Heart right ventricle (tissue), 16 donors: ENCODE measurements around the gene WNT8B. TPM values are rescaled to one million over a fixed set of nuclear protein-coding genes. Genes with fewer than 3 reads are reported as not detected.
A peak's percentile ranks its signal among the peaks of the same experiment; 100 is the strongest.

Experiments used
- ATAC-seq, 8 donors: fragments of 200-7000 bp; cut with Tn5 transposase; one replicate each; pipeline ENCODE4 v1.9.1; 2020; ENCODE audit warnings: mild to moderate bottlenecking in 8 of 8, moderate library complexity in 8 of 8, moderate number of reproducible peaks in 1 of 8
- DNase-seq, 2 donors: peaks; one replicate each; pipeline ENCODE4 v3.0.0-alpha.2; 2020
- H3K27ac ChIP-seq, 10 donors: fragments of 200-600 bp; sonication (generic) in 2 of 10; one replicate each; pipeline versions ENCODE4 v1.5.0 to v1.8.0; 2020 to 2022; ENCODE audit warnings: mild to moderate bottlenecking in 3 of 10
- H3K27me3 ChIP-seq, 7 donors: fragments of 200-600 bp; one replicate each; pipeline ENCODE4 v1.8.0; 2021 to 2022; ENCODE audit warnings: mild to moderate bottlenecking in 2 of 7
- H3K36me3 ChIP-seq, 9 donors: fragments of 200-600 bp; sonication (generic) in 1 of 9; one replicate each; pipeline versions ENCODE4 v1.5.0 to v1.8.0; 2020 to 2022; ENCODE audit warnings: mild to moderate bottlenecking in 2 of 9
- H3K4me1 ChIP-seq, 9 donors: fragments of 200-600 bp; sonication (generic) in 1 of 9; one replicate each; pipeline versions ENCODE4 v1.5.0 to v1.8.0; 2020 to 2022; ENCODE audit warnings: mild to moderate bottlenecking in 4 of 9
- H3K4me3 ChIP-seq, 10 donors: fragments of 200-600 bp; sonication (generic) in 2 of 10; one replicate each; pipeline versions ENCODE4 v1.5.0 to v1.8.0; 2020 to 2022; ENCODE audit warnings: mild to moderate bottlenecking in 7 of 10, moderate library complexity in 2 of 10
- H3K9me3 ChIP-seq, 11 donors: fragments of 200-600 bp in 10 of 11; sonication (generic) in 2 of 11; one replicate each; pipeline versions ENCODE4 v1.5.0 to v1.8.0; 2013 to 2022; ENCODE audit warnings: mild to moderate bottlenecking in 2 of 11, control low read depth in 1 of 11, moderate library complexity in 1 of 11
- WGBS, 2 donors: extraction: QIAGEN DNeasy Blood & Tissue Kit; methylation state at CpG; one replicate each; pipeline ENCODE4 v1.1.7; 2013; ENCODE audit warnings: inconsistent platforms in 1 of 2; 5-methylcytosine and 5-hydroxymethylcytosine counted together
- intact Hi-C, 10 donors: fragments of 100-400 bp; cut with DNase I; formaldehyde crosslinking; loops; one replicate each; pipeline versions ENCODE4 v1.11.1 to v1.14.2; 2022
- polyA plus RNA-seq, 2 donors: library from polyadenylated mRNA; stranded (reverse); fragments of 200-250 nt; gene quantifications; one replicate each; pipeline ENCODE4 v1.2.3, GENCODE V29; 2013
- total RNA-seq, 10 donors: library from RNA; stranded (reverse); fragmentation: NEBNext Ultra II Directional in 3 of 10; extraction: Animal tissue kit (Norgen Biotek cat#: 25700) in 3 of 10; gene quantifications; one replicate each; pipeline versions ENCODE4 v1.2.1 to v1.2.4, GENCODE V29; 2021 to 2023
- TF ChIP-seq, protein P1 (sequence below), 9 donors: fragments of 200-600 bp; sonication (generic) in 2 of 9; IDR thresholded peaks; one replicate each; pipeline versions ENCODE4 v1.5.0 to v1.8.0; 2021 to 2022; ENCODE audit warnings: antibody characterized with exemption in 9 of 9, mild to moderate bottlenecking in 5 of 9, moderate library complexity in 1 of 9
- donor health status: Arrhythmogenic right ventricular cardiomyopathy.
- donor health status: ischemic (EF 13 %, LVEDD 7.1; RV severe dilation, severe dysfunction).
- donor health status: healthy with polysubstance abuse.
- donor health status: DM: no; HTN: yes; CAD: no.
- donor health status: DM: no; HTN: no; CAD: no.
- donor health status: ischemic (EF 25% LVEDD 6.9; RV normal size, moderate dysfunction).
- donor health status: ischemic (EF 25% LVEDD 5.7; RV mildly dilated, moderate dysfunction).
- donor health status: healthy.
- donor health status: DM: yes; HTN: yes; CAD: no.
- donor health status: Ischemic cardiomyopathy.
- donor health status: ischemic (EF 35%, LVEDD 5.7; RV mildly dilated, moderate dysfunction).
- donor health status: nonischemic (EF 11% LVEDD 7.7; RV severe dilation, severe dysfunction).
- donor health status: DM: yes; HTN: yes; CAD: no.
- donor health status: PGD.
- donor health status: ischemic (EF 29% LVEDD 5.4; RV normal size, mild dysfunction).
- donor health status: nonischemic (EF 23%, LVEDD 6.1; RV moderate dilation, normal function).

WNT8B gene
- total and polyA plus RNA-seq, 12 donors = not detected

DNA sequence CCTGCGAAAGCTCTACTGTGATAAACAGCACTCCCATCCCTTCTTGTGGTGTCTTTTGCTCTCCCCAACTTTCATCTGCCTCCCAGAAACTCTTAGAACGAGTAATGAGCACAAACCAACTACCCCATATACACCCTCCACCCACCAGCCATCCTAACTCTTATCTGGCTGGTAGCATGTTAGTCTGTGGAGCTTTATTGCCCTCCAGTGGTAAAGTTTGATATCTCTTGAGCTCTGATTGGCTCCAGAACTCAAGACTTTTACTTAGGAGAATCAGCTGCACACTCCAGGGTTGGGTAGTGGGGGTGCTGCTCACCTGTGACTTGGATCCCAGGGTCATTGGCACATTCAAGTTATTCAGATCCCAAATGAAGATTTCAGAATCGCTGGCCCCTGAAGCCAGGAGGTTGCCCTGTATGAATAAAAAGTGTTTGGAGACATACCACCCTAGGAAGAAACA, 45.9 kb downstream of the WNT8B start:
- ATAC-seq = peak in 1 of 8 donors; percentile 16

DNA sequence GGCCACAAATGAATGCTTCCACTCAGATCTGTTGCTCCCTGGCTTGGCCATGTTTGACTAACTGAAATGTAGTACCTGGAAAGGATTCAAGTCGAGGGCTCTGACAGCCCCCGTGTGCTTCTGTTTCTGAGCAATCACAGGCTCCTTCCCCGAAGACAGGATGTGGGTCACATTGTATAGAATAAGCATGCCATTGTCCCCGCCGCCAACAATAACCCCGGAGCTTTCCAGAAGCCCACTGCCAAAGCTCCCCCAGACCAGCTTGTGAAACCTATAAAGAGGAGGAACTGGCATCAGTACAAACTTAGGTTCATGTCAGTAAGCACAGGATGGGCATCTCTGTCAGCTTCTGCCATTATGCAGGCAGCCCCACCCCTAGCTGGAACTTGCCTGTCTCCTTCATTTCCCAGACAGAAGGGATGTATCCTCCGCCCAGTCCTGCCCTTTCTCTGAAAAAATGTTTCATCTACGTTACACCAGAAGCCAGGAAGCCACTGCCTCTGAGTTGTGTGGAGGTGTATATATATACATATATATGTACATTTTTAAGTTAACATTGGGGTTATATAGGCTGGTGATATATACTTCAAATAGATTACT, 46.5 kb downstream of the WNT8B start:
- intact Hi-C loops = loop anchor here in 1 of 10 donors (10.0 kb wide), 1 partner anchor 75 kb away; no protein-coding TSS in a partner anchor
- no peaks in the 10 kb centered on the region for H3K27me3 ChIP-seq
- no peak overlapping the region for H3K4me3 ChIP-seq
- no peak for ATAC-seq
- H3K4me1 ChIP-seq = peaks cover 0 to 35% (median 0%) of the 10 kb centered on the region in 9 donors
- H3K9me3 ChIP-seq = no peaks in the 10 kb centered on the region
- peaks cover 0 to 81% (median 13%) of the 10 kb centered on the region in 9 donors for H3K36me3 ChIP-seq
- no peak for DNase-seq
- TF ChIP-seq, protein P1, sequence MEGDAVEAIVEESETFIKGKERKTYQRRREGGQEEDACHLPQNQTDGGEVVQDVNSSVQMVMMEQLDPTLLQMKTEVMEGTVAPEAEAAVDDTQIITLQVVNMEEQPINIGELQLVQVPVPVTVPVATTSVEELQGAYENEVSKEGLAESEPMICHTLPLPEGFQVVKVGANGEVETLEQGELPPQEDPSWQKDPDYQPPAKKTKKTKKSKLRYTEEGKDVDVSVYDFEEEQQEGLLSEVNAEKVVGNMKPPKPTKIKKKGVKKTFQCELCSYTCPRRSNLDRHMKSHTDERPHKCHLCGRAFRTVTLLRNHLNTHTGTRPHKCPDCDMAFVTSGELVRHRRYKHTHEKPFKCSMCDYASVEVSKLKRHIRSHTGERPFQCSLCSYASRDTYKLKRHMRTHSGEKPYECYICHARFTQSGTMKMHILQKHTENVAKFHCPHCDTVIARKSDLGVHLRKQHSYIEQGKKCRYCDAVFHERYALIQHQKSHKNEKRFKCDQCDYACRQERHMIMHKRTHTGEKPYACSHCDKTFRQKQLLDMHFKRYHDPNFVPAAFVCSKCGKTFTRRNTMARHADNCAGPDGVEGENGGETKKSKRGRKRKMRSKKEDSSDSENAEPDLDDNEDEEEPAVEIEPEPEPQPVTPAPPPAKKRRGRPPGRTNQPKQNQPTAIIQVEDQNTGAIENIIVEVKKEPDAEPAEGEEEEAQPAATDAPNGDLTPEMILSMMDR (IDR thresholded peaks at IDR 0.05) = no peak
- H3K27ac ChIP-seq = peak overlapping the region in 1 of 10 donors; percentile 57
- WGBS, 2 donors = 55 to 69% methylated on average over 8 of the region's 8 CpGs

More for the DNA sequence above, 45.9 kb downstream of the WNT8B start:
- TF ChIP-seq, protein P1 (IDR thresholded peaks at IDR 0.05) = peak in 5 of 9 donors; percentile 17 to 52 (median 29)
- H3K36me3 ChIP-seq = peaks cover 0 to 87% (median 13%) of the 10 kb centered on the region in 9 donors
- H3K4me3 ChIP-seq = no peak overlapping the region
- no peaks in the 10 kb centered on the region for H3K27me3 ChIP-seq
- intact Hi-C loops = loop anchor here in 1 of 10 donors (10.0 kb wide), 1 partner anchor 74 kb away; no protein-coding TSS in a partner anchor
- peaks cover 0 to 35% (median 0%) of the 10 kb centered on the region in 9 donors for H3K4me1 ChIP-seq
- H3K27ac ChIP-seq = peak overlapping the region in 1 of 10 donors; percentile 57
- no peak for DNase-seq
- WGBS, 2 donors = 58 to 60% methylated on average over 3 of the region's 3 CpGs
- H3K9me3 ChIP-seq = no peaks in the 10 kb centered on the region

DNA sequence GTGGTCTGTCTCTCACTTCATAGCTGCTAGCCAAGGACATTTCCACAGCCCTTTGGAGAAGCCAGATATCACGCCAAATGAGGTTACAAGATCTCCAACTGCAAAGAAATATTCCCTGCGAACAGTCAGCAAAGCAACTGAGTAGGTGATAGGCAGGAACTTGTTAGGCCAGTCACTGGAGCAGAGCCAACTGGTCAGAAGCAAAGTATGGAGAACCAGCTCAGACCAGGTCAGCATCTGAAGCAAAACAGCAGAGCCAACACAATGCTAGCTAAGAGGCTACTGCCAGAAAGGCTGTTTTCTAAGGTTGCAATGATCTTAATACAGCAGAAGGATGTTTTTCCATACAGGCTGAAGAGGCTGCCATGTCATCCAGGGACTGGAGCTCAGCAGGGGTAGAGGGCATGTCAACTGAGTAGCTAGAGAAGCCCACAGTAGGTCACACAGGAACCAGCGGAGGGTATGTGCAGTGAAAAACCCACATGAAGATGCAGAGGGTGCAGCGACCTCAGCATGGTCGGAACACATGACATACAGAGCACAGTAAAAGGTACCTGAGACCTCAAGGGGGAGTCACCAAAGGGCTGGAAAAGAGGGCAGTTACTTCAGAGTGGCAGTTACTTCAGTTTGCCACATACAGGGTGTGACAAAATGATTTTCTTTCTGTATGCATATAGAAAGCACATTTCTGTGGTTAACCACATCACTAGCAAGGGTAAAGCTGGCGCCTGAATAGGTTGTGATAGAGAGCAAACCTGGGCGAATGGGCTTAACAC, 47.9 kb downstream of the WNT8B start:
- peak overlapping the region in 1 of 10 donors; percentile 57 for H3K27ac ChIP-seq
- peaks cover 0 to 35% (median 0%) of the 10 kb centered on the region in 9 donors for H3K4me1 ChIP-seq
- H3K36me3 ChIP-seq = peaks cover 0 to 81% (median 6%) of the 10 kb centered on the region in 9 donors
- peak in 3 of 8 donors; percentile 11 to 38 (median 25) for ATAC-seq
- H3K4me3 ChIP-seq = no peak overlapping the region
- H3K9me3 ChIP-seq = no peaks in the 10 kb centered on the region
- H3K27me3 ChIP-seq = no peaks in the 10 kb centered on the region
- intact Hi-C loops = loop anchor here in 4 of 10 donors (10.0 kb wide), 3 partner anchors 76 to 176 kb away; partner anchors contain the start of genes PKD2L1 (in 2 of the 4) and SCD (in 1 of the 4)
- WGBS, 2 donors = 88 to 91% methylated on average over 7 of the region's 7 CpGs
- TF ChIP-seq, protein P1 (IDR thresholded peaks at IDR 0.05) = no peak
- no peak for DNase-seq

DNA sequence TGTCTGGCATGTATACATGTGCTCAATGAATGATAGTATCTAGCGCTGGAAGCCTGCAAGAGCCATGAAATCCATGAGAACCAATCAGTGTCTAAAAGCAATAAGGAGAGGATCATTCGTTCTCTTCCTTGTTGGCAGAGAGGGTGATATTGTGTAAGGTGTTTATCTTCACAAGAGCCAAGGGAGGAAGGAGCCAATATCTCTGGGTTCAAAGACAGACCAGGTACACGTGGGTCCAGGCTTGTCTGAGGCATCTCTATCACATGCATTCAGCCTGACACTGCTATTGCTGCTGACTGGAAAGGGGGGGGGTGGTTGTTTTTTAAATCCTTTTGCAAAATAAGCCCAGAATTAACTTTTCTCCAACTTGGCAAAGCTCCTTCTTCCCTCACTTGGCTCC, 52.8 kb downstream of the WNT8B start:
- Histone ChIP-seq H3K27ac (no peak overlapping the region), H3K27me3 (peaks cover 0 to 13% (median 0%) of the 10 kb centered on the region in 7 donors), H3K4me1 (peaks cover 0 to 30% (median 14%) of the 10 kb centered on the region in 9 donors), H3K9me3 (no peaks in the 10 kb centered on the region), H3K36me3 (peaks cover 0 to 51% (median 0%) of the 10 kb centered on the region in 9 donors), H3K4me3 (no peak overlapping the region)
- WGBS, 2 donors = 82 to 93% methylated on average over 3 of the region's 3 CpGs
- DNase-seq = no peak
- no peak for ATAC-seq
- intact Hi-C loops = loop anchor here in 7 of 10 donors (2.0 to 10.0 kb wide), 7 partner anchors 78 to 181 kb away; partner anchors contain the start of genes PKD2L1 (in 2 of the 7) and SCD (in 1 of the 7)
- TF ChIP-seq, protein P1 (IDR thresholded peaks at IDR 0.05) = no peak
